Lung (tissue), 12 donors: ENCODE results near the gene ALG6. TPM values are rescaled to one million over a fixed set of nuclear protein-coding genes. Genes with fewer than 3 reads are reported as not detected.
A peak's percentile ranks its signal among the peaks of the same experiment; 100 is the strongest.

Experiments
- ATAC-seq: fragments of 200-7000 bp; cut with Tn5 transposase; one replicate; pipeline ENCODE4 v1.9.1; 2020; ENCODE audit warnings: moderate number of reproducible peaks; ENCODE audit not compliant: insufficient read depth, low FRiP score
- DNase-seq, 3 donors: peaks; one replicate each; pipeline ENCODE4 v3.0.0-alpha.2; 2013 to 2017
- H3K27ac ChIP-seq, 2 donors: one replicate each; pipeline ENCODE4 v1.5.1; 2013; ENCODE audit warnings: mild to moderate bottlenecking in 2 of 2, moderate library complexity in 2 of 2, control low read depth in 1 of 2, inconsistent platforms in 1 of 2, low read depth in 1 of 2, low read length in 1 of 2
- H3K27me3 ChIP-seq, 3 donors: one replicate each; pipeline ENCODE4 v1.5.1; 2013; ENCODE audit warnings: low read length in 2 of 3; ENCODE audit not compliant: control insufficient read depth in 3 of 3, insufficient read depth in 3 of 3
- H3K36me3 ChIP-seq, 4 donors: one replicate each; pipeline ENCODE4 v1.5.1; 2013; ENCODE audit warnings: low read length in 4 of 4, mild to moderate bottlenecking in 1 of 4, moderate library complexity in 1 of 4; ENCODE audit not compliant: control insufficient read depth in 4 of 4, insufficient read depth in 4 of 4
- H3K4me1 ChIP-seq, 5 donors: one replicate each; pipeline ENCODE4 v1.5.1; 2013; ENCODE audit warnings: low read length in 5 of 5, mild to moderate bottlenecking in 2 of 5, moderate library complexity in 1 of 5; ENCODE audit not compliant: control insufficient read depth in 5 of 5, insufficient read depth in 5 of 5
- H3K4me3 ChIP-seq: one replicate; pipeline ENCODE4 v1.5.1; 2013; ENCODE audit warnings: mild to moderate bottlenecking, control low read depth, moderate library complexity
- H3K9ac ChIP-seq, 2 donors: one replicate each; pipeline ENCODE4 v1.5.1; 2013; ENCODE audit warnings: low read length in 2 of 2, control low read depth in 1 of 2; ENCODE audit not compliant: insufficient read depth in 1 of 2
- H3K9me3 ChIP-seq, 4 donors: one replicate each; pipeline ENCODE4 v1.5.1; 2013; ENCODE audit warnings: low read length in 3 of 4, mild to moderate bottlenecking in 1 of 4, moderate library complexity in 1 of 4; ENCODE audit not compliant: control insufficient read depth in 4 of 4, insufficient read depth in 3 of 4
- CTCF ChIP-seq: IDR thresholded peaks from 2 replicates; pipeline ENCODE4 v1.5.1; 2012; ENCODE audit warnings: mild to moderate bottlenecking; ENCODE audit errors: control extremely low read depth, extremely low read depth
- WGBS, 2 donors: extraction: QIAGEN DNeasy Blood & Tissue Kit; methylation state at CpG; one replicate each; pipeline ENCODE4 v1.1.7; 2013; 5-methylcytosine and 5-hydroxymethylcytosine counted together
- polyA plus RNA-seq, 2 donors: library from polyadenylated mRNA; stranded (reverse); fragments of 200-250 nt; gene quantifications; one replicate each; pipeline ENCODE4 v1.2.1, GENCODE V29; 2013
- total RNA-seq, 2 donors: library from RNA; depleted of rRNA in 1 of 2; stranded (reverse); fragments of >200 nt in 1 of 2; gene quantifications; one replicate each; pipeline ENCODE4 v1.2.1, GENCODE V29; 2014 to 2021
- donor health status: control.
- donor health status: control.
- donor health status: Bipolar disorder and iron deficiency.
- donor health status: healthy.
- donor health status: DM: yes; HTN: yes; CAD: no.

Gene ALG6
- total and polyA plus RNA-seq, 4 donors, result 8.2 to 25.3 (median 11.8) TPM

- H3K27ac ChIP-seq, result no peak overlapping the region
- no peaks in the 10 kb centered on the region for H3K9me3 ChIP-seq
- H3K27me3 ChIP-seq, result no peaks in the 10 kb centered on the region
- ATAC-seq, result no peak
- H3K36me3 ChIP-seq, result no peaks in the 10 kb centered on the region
- no peak overlapping the region for H3K4me3 ChIP-seq
- H3K4me1 ChIP-seq, result no peaks in the 10 kb centered on the region
- DNase-seq, result no peak
- TF ChIP-seq CTCF, result no peak
- no peak overlapping the region for H3K9ac ChIP-seq
- WGBS, 2 donors, result 83 to 89% methylated on average over 7 of the region's 7 CpGs
These were observed 108.3 kb downstream of the ALG6 start for GRCh38 chr1:63475761-63476160.

- ATAC-seq (no peak), DNase-seq (no peak)
- H3K9me3 ChIP-seq, result no peaks in the 10 kb centered on the region
- no peak overlapping the region for H3K4me3 ChIP-seq
- no peaks in the 10 kb centered on the region for H3K27me3 ChIP-seq
- 78 to 82% methylated on average over 1 of the region's 1 CpG for WGBS, 2 donors
- H3K9ac ChIP-seq, result no peak overlapping the region
- no peaks in the 10 kb centered on the region for H3K36me3 ChIP-seq
- TF ChIP-seq CTCF, result no peak
- H3K4me1 ChIP-seq, result no peaks in the 10 kb centered on the region
- no peak overlapping the region for H3K27ac ChIP-seq
These were observed 112.6 kb downstream of the ALG6 start for GRCh38 chr1:63480057-63480456.

- DNase-seq (peak; percentile 63 to 96 (median 94)), ATAC-seq (no peak)
- H3K4me3 ChIP-seq, result no peak overlapping the region
- 76% methylated on average over 1 of the region's 1 CpG for WGBS, 2 donors
- H3K9me3 ChIP-seq, result no peaks in the 10 kb centered on the region
- H3K4me1 ChIP-seq, result peaks cover 0 to 28% (median 0%) of the 10 kb centered on the region in 5 donors
- H3K27ac ChIP-seq, result no peak overlapping the region
- no peaks in the 10 kb centered on the region for H3K36me3 ChIP-seq
- H3K27me3 ChIP-seq, result no peaks in the 10 kb centered on the region
- TF ChIP-seq CTCF, result no peak
- H3K9ac ChIP-seq, result no peak overlapping the region
These were observed 119.2 kb downstream of the ALG6 start for GRCh38 chr1:63486629-63487028.

GRCh38 chr1:63487336-63488065 lies 120.1 kb downstream of the ALG6 start:
- Histone ChIP-seq H3K9ac (no peak overlapping the region), H3K4me1 (peaks cover 0 to 28% (median 0%) of the 10 kb centered on the region in 5 donors), H3K27ac (peak overlapping the region in 1 of 2 donors; percentile 50), H3K27me3 (no peaks in the 10 kb centered on the region), H3K9me3 (no peaks in the 10 kb centered on the region), H3K36me3 (no peaks in the 10 kb centered on the region), H3K4me3 (no peak overlapping the region)
- DNase-seq (peak; percentile 90 to 98 (median 97)), ATAC-seq (no peak)
- TF ChIP-seq CTCF, result no peak
- WGBS, 2 donors, result 69 to 73% methylated on average over 8 of the region's 8 CpGs
